ENCODE measurements around the gene SYNCRIP.
"Not testable (repeated sequence)": the region's sequence is repeated elsewhere in the genome, so short reads cannot be mapped to it uniquely, and the experiment has no call there.

The SYNCRIP gene

GRCh38 chr6:85642774-85643536 lies at the start of gene SYNCRIP:
Gene SYNCRIP, minus strand, starts transcription at chr6:85642886. Its CDS starts 1,447 bp downstream, at chr6:85641439.
- DNase-seq = peak; percentile 98

- DNase-seq = no peak
Observed at GRCh38 chr6:85691478-85691877, 48.8 kb upstream of the SYNCRIP start.

- no peak for DNase-seq
Observed at GRCh38 chr6:85690071-85690470, 47.4 kb upstream of the SYNCRIP start.

DNA sequence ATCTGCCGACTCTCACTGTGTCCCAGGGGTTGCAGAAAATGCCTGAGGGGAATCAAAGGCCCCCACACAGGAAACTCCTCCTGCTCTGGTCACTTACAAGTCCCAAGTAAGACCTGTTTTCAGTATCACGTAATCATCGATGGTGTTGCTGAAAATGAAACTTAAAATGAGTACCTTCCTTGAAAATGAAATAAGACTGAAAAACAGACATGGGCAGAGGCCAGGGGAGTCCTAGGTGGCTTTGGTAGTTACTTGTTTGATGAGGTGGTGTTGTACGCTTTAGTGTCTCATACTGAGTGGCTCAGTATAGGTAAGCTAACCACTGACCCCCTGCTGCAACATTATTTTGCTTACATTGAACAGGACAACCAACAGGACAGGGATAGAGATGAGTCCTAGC lies 43.0 kb upstream of the SYNCRIP start:
- DNase-seq = no peak

DNA sequence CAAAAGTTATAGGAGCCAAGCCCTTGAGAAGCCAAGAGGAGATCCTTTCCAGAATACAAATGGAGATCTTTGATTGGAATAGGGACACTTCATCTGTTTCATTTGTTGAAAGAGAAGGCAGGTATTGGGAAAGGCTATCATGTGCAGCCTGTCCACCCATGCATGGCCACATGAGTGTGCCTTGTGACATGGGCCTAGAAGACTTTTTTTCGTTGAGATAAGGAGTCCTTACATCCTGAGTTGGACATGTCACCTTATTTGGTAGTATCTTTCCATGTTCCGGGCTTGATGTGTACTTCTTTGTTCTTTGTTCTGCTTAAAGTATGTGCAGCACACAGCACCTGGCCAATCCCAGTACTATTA lies 42.1 kb upstream of the SYNCRIP start:
- no peak for DNase-seq

DNA sequence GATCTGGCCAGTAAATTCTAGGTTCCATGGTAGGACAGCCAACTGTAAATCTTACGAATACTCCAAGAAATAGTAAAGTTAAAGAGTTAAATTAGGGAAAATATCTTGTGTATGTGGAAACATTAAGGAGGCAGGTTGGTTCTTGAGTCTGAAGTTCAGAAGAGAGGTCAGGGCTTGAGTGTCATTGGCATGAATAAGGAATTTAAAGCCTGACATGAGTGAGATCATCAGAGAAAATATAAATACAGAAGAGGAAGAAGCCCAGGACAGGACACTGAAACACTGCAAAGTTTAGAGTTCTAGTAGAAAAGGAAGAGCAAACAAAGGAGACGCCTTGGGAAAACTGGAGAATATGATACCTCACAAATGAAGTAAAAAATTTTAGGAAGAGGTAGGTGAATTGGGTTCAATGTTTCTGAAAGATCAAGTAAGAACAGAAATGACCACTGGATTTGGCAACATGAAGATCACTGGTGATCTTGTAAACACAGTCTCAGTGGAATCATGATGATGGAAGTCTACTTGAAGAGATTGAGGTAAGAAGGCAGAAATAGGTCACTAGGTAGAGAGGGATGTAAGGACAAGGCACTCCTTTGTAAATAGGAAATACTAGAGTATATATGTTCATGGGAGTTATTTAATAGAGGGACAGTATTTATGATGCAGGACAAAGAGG lies 41.6 kb upstream of the SYNCRIP start:
- DNase-seq = no peak

DNA sequence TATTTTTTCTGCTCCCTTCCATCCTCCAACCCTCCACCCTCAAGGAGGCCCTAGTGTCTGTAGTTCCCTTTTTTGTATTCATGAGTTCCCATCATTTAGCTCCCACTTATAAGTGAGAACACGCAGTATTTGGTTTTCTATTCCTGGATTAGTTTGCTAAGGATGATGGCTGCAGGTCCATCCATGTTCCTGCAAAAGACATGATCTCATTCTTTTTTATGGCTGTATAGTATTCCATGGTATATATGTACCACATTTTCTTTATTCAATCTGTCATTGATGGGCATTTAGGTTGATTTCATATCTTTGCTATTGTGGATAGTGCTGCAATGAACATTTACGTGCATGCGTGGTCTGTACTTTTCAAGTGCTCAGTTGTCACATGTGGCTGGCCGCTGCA lies 39.2 kb upstream of the SYNCRIP start:
- not testable (repeated sequence) for DNase-seq

- DNase-seq = no peak
Observed at GRCh38 chr6:85680388-85680787, 37.7 kb upstream of the SYNCRIP start.

DNA sequence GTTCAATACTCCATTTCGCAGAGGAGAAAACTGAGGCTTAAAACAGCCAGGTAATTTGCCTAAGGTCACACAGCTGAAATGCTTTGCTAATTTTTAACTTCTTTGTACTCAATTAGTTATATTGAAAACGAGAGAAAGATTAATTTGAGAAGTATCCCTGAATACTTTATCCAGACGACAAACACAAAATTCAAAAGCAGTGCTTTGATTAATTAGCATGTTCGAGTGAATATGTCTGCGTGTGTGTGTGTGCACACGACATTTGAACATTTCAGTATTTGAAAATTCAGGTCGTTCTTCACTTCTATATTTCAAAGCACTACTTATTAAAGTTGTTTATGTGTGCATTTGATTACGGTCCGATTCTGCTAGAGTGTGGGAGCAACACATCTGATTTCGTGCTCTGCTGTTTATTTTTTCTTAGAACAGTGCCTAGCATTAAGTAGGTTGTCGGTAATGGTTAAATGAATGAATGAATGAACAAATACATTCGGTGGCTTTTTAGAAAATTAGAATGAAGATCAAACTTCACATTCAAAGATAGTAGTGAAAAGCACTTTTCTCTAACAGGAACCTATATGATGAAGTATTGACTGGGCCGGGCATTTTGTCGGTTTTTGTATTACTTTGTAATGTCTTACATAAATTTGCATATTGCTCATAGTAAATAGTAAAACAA lies 36.9 kb upstream of the SYNCRIP start:
- no peak for DNase-seq

GRCh38 chr6:85678602-85679444 lies 36.1 kb upstream of the SYNCRIP start:
- DNase-seq = peak; percentile 97

DNA sequence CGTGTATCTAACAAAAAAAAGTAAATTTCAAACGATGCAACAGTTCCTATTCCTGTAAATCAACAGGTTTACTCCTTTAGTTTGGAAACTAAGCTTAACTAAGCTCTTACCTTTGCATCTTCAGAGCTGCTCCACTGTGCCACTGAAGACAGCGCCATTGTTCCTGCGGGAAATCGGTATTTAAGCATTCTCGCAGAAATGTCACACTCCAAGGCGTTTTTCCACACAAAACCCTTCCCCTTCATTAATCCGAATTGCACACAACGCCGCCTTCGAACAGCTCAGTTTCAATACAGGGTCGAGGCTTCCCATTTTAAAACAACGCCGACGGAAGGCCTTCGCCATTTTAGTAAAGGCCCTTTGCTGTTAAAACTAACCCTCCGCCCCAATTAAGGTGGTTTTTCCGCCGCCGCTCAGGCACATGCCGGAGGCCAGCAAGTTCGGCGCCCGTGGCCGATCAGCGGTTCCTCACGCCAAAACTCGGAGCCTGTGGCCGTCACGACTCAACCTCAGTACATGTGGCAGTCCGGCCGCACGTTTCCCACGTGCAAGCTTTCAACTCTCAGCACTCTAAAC lies 35.4 kb upstream of the SYNCRIP start:
- DNase-seq = no peak

GRCh38 chr6:85677234-85677956 lies 34.7 kb upstream of the SYNCRIP start:
- DNase-seq = no peak

GRCh38 chr6:85676086-85676729 lies 33.5 kb upstream of the SYNCRIP start:
- DNase-seq = no peak

- DNase-seq = no peak
Observed at GRCh38 chr6:85675030-85675819, 32.5 kb upstream of the SYNCRIP start.

- DNase-seq = no peak
Observed at GRCh38 chr6:85674604-85675003, 31.9 kb upstream of the SYNCRIP start.

DNA sequence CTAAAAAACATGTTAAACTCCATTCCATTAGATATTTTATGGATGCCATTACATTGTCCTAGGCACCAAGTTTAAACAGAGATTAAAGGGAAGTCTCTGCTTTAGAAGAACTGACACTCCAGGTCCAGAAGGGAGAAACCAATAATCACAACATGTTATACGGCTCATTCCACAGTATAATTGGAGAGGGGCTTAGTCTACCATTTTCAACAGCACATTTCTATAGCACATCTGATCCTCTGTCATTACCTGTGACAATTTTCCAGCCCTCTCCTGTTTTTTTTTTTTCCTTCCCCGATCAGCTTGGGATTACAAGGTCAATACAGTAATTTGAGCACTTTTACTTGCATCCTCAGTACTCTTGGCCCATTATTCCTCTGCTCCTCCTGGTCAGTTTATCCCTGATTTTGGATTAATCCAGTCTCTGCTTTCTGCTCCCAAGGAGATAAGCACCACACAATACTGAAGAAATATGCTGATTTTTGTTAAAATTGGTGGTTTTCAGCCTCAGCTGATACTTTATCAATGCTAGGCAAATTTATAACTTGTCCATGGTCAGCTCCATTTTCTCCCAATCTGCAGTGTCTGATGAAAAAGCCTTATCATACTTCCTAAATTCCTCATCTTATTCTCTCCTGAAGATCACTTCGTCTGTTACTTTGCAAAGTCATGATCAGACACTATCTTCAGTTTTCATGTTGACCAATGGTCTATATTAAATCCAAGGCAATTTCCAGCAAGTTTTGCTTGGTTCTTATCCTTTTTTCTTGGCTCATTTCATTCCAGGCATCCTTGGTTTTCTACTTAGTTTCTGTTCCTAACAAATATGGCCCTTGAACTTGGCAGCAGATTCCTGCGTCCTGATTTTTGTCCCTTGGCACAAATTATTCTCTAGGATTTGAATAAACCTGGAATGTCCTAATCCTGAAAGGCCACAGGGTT lies 30.8 kb upstream of the SYNCRIP start:
- no peak for DNase-seq

- DNase-seq = no peak
Observed at GRCh38 chr6:85672623-85673022, 29.9 kb upstream of the SYNCRIP start.

- DNase-seq = no peak
Observed at GRCh38 chr6:85672050-85672449, 29.4 kb upstream of the SYNCRIP start.

GRCh38 chr6:85670573-85670972 lies 27.9 kb upstream of the SYNCRIP start:
- no peak for DNase-seq

All from activated effector memory CD4-positive, alpha-beta T cell treated with Interleukin-2 at 50 U/mL for 16 hours (primary cell).